WTC11 (cell line): ENCODE measurements around the gene SYNRG. TPM values are rescaled to one million over a fixed set of nuclear protein-coding genes. Genes with fewer than 3 reads are reported as not detected.

ENCODE experiments used
- ATAC-seq: fragments of 200-7000 bp; cut with Tn5 transposase; 2 replicates; pipeline ENCODE4 v1.10.0; 2021; ENCODE audit warnings: mild to moderate bottlenecking, moderate library complexity
- CTCF ChIA-PET: fragments of 300-600 bp; sonication (Branson Sonifier 250); formaldehyde crosslinking; loops from one replicate; lab custom pipeline; 2021; ENCODE audit warnings: antibody characterized with exemption; lab: Charles Lee
- POLR2A ChIA-PET: fragments of 350-600 bp; sonication (Branson Sonifier 250); formaldehyde crosslinking; loops from one replicate; lab custom pipeline; 2021; ENCODE audit warnings: antibody characterized with exemption; lab: Charles Lee
- DNase-seq: peaks from one replicate; pipeline ENCODE4 v3.0.0; 2021; ENCODE audit warnings: low spot score
- H3K27ac Mint-ChIP-seq: 2 replicates; pipeline ENCODE4 v1.8.0; 2021; ENCODE audit warnings: mixed read lengths
- H3K27me3 Mint-ChIP-seq: 2 replicates; pipeline ENCODE4 v1.8.0; 2021; ENCODE audit warnings: low read depth, mild to moderate bottlenecking, moderate library complexity, mixed read lengths
- H3K36me3 Mint-ChIP-seq: 2 replicates; pipeline ENCODE4 v1.8.0; 2021; ENCODE audit warnings: mixed read lengths
- H3K4me1 Mint-ChIP-seq: 2 replicates; pipeline ENCODE4 v1.8.0; 2022; ENCODE audit warnings: mixed read lengths
- H3K4me3 Mint-ChIP-seq: 2 replicates; pipeline ENCODE4 v1.8.0; 2021; ENCODE audit warnings: mild to moderate bottlenecking, moderate library complexity, mixed read lengths
- H3K9me3 Mint-ChIP-seq: 2 replicates; pipeline ENCODE4 v1.8.0; 2021; ENCODE audit warnings: mixed read lengths
- AR ChIP-seq: fragments of 250-450 bp; sonication (Bioruptor Pico); IDR thresholded peaks from 2 replicates; pipeline ENCODE4 v1.9.0; 2021; ENCODE audit warnings: mild to moderate bottlenecking
- ATF2 ChIP-seq: sonication (generic); formaldehyde crosslinking; IDR thresholded peaks from 2 replicates; pipeline ENCODE4 v1.8.1; 2022; ENCODE audit warnings: low read depth, missing genetic modification reagents, borderline replicate concordance
- GABPB1 ChIP-seq: sonication (generic); formaldehyde crosslinking; IDR thresholded peaks from 2 replicates; pipeline ENCODE4 v1.8.1; 2023; ENCODE audit warnings: mild to moderate bottlenecking, missing genetic modification reagents
- KAT7 ChIP-seq: sonication (generic); formaldehyde crosslinking; IDR thresholded peaks from 2 replicates; pipeline ENCODE4 v1.8.1; 2023; ENCODE audit warnings: missing genetic modification reagents, mild to moderate bottlenecking, borderline replicate concordance
- MXD4 ChIP-seq: fragments of 250-450 bp; sonication (Bioruptor Pico); IDR thresholded peaks from 2 replicates; pipeline ENCODE4 v1.8.0; 2021; ENCODE audit warnings: mild to moderate bottlenecking, moderate library complexity, borderline replicate concordance
- NR3C1 ChIP-seq: sonication (generic); formaldehyde crosslinking; conservative IDR thresholded peaks from 2 replicates; pipeline ENCODE4 v1.8.1; 2023; ENCODE audit warnings: low read depth, mild to moderate bottlenecking, missing genetic modification reagents
- PRDM15 ChIP-seq: sonication (generic); formaldehyde crosslinking; IDR thresholded peaks from 2 replicates; pipeline ENCODE4 v1.8.0; 2022; ENCODE audit warnings: missing genetic modification reagents
- TEAD4 ChIP-seq: sonication (generic); formaldehyde crosslinking; IDR thresholded peaks from 2 replicates; pipeline ENCODE4 v1.8.0; 2022; ENCODE audit warnings: mild to moderate bottlenecking, missing genetic modification reagents
- ZNF138 ChIP-seq: sonication (generic); formaldehyde crosslinking; conservative IDR thresholded peaks from 2 replicates; pipeline ENCODE4 v1.8.1; 2022; ENCODE audit warnings: mild to moderate bottlenecking, moderate library complexity, missing genetic modification reagents
- ZNF317 ChIP-seq: sonication (generic); formaldehyde crosslinking; IDR thresholded peaks from 2 replicates; pipeline ENCODE4 v1.8.1; 2023; ENCODE audit warnings: low read depth, mild to moderate bottlenecking, moderate library complexity, missing genetic modification reagents, borderline replicate concordance
- ZNF423 ChIP-seq: fragments of 250-450 bp; sonication (Bioruptor Pico); IDR thresholded peaks from 2 replicates; pipeline ENCODE4 v2.1.2; 2022; ENCODE audit warnings: mild to moderate bottlenecking, moderate library complexity
- ZNF532 ChIP-seq: fragments of 250-450 bp; sonication (Bioruptor Pico); IDR thresholded peaks from 2 replicates; pipeline ENCODE4 v1.9.0; 2021; ENCODE audit warnings: mild to moderate bottlenecking, borderline replicate concordance
- total RNA-seq: library from RNA; stranded (reverse); gene quantifications from 3 replicates; pipeline ENCODE4 v1.2.3, GENCODE V29; 2021

The SYNRG gene
- total RNA-seq, 1 experiment from 2014 or later = 31.3 TPM

- Mint-ChIP-seq H3K4me3 (no peak overlapping the region), H3K27me3 (peaks cover 4% of the 10 kb centered on the region; the same call in 1 of the 2 replicates), H3K9me3 (no peaks in the 10 kb centered on the region)
These were observed 125.7 kb downstream of the SYNRG start for GRCh38 chr17:37483311-37484039.

GRCh38 chr17:37481001-37481665, 128.1 kb downstream of the SYNRG start:
- peaks cover 26% of the 10 kb centered on the region for H3K4me1 Mint-ChIP-seq
- ChIA-PET POLR2A (no interaction called here), CTCF (interaction anchor here (0.6 to 2.6 kb wide), 3 partner anchors 26 to 1083 kb away, joined by 3 to 12 read pairs (median 3); no protein-coding TSS in a partner anchor)
- H3K36me3 Mint-ChIP-seq = peaks cover 18% of the 10 kb centered on the region
- no peak overlapping the region for H3K4me3 Mint-ChIP-seq
- H3K9me3 Mint-ChIP-seq = no peaks in the 10 kb centered on the region
- DNase-seq (no peak), ATAC-seq (no peak)
- H3K27ac Mint-ChIP-seq = peak overlapping the region; percentile 13; the same call in 1 of the 2 replicates
- H3K27me3 Mint-ChIP-seq = no peaks in the 10 kb centered on the region
- TF ChIP-seq ATF2 (CRISPR knock-in tag) (no peak), ZNF138 (no peak), ZNF317 (CRISPR knock-in tag) (no peak), AR (no peak), KAT7 (no peak), TEAD4 (CRISPR knock-in tag) (no peak)

More at GRCh38 chr17:37483311-37484039, 125.7 kb downstream of the SYNRG start:
- ATAC-seq = peak; percentile 41; the same call in 1 of the 2 replicates
- POLR2A ChIA-PET = interaction anchor here (0.6 kb wide), 2 partner anchors 107 to 113 kb away, joined by 3 to 4 read pairs; no protein-coding TSS in a partner anchor
- TF ChIP-seq MXD4 (CRISPR knock-in tag) (no peak), ZNF532 (CRISPR knock-in tag) (no peak), ZNF423 (CRISPR knock-in tag) (peak; percentile 27; the same call in 1 of the 2 replicates), GABPB1 (peak; percentile 94), PRDM15 (CRISPR knock-in tag) (no peak), NR3C1 (no peak)
- Mint-ChIP-seq H3K36me3 (0 out of 2 replicates have a peak, but pooled peaks cover 4% of the 10 kb centered on the region), H3K27ac (peak overlapping the region; percentile 45; the same call in 1 of the 2 replicates), H3K4me1 (peaks cover 34% of the 10 kb centered on the region)
- no peak for DNase-seq
- CTCF ChIA-PET = interaction anchor here (0.9 to 2.6 kb wide), 2 partner anchors 23 to 110 kb away, joined by 4 to 12 read pairs; no protein-coding TSS in a partner anchor
